ENCODE measurements around the gene DNMT3A.
"Not testable (repeated sequence)": the region's sequence is repeated elsewhere in the genome, so short reads cannot be mapped to it uniquely, and the experiment has no call there.

DNMT3A gene

GRCh38 chr2:25237764-25238163 is 104.0 kb downstream of the DNMT3A start:
- no peak for DNase-seq (ENCODE audit: low read depth in 2 of 2)

GRCh38 chr2:25236736-25237135 is 105.0 kb downstream of the DNMT3A start:
- DNase-seq (ENCODE audit: low read depth in 2 of 2): no peak

GRCh38 chr2:25234738-25235137 is 107.0 kb downstream of the DNMT3A start:
- DNase-seq (ENCODE audit: low read depth in 2 of 2): no peak

GRCh38 chr2:25233916-25234605 is 107.7 kb downstream of the DNMT3A start:
- no peak for DNase-seq (ENCODE audit: low read depth in 2 of 2)

GRCh38 chr2:25232248-25232825 is 109.4 kb downstream of the DNMT3A start:
- no peak for DNase-seq (ENCODE audit: low read depth in 2 of 2)

GRCh38 chr2:25230948-25231311 is 110.8 kb downstream of the DNMT3A start:
- DNase-seq (ENCODE audit: low read depth in 2 of 2): no peak

- DNase-seq (ENCODE audit: low read depth in 2 of 2): no peak
Observed at GRCh38 chr2:25230198-25230947, 111.4 kb downstream of the DNMT3A start.

- DNase-seq (ENCODE audit: low read depth in 2 of 2): no peak
Observed at GRCh38 chr2:25229279-25230197, 112.2 kb downstream of the DNMT3A start.

GRCh38 chr2:25228848-25229278 is 112.9 kb downstream of the DNMT3A start:
- DNase-seq (ENCODE audit: low read depth in 2 of 2): peak in 1 of 2 experiments; percentile 50

- no peak for DNase-seq (ENCODE audit: low read depth in 2 of 2)
Observed at GRCh38 chr2:25227576-25227975, 114.1 kb downstream of the DNMT3A start.

GRCh38 chr2:25226827-25227226 is 114.9 kb downstream of the DNMT3A start:
- no peak for DNase-seq (ENCODE audit: low read depth in 2 of 2)

GRCh38 chr2:25222477-25223121 is 119.1 kb downstream of the DNMT3A start:
- no peak for DNase-seq (ENCODE audit: low read depth in 2 of 2)

- no peak for DNase-seq (ENCODE audit: low read depth in 2 of 2)
Observed at GRCh38 chr2:25221579-25221978, 120.1 kb downstream of the DNMT3A start.

- no peak for DNase-seq (ENCODE audit: low read depth in 2 of 2)
Observed at GRCh38 chr2:25220313-25220712, 121.4 kb downstream of the DNMT3A start.

GRCh38 chr2:25219621-25220020 is 122.1 kb downstream of the DNMT3A start:
- no peak for DNase-seq (ENCODE audit: low read depth in 2 of 2)

- DNase-seq (ENCODE audit: low read depth in 2 of 2): no peak
Observed at GRCh38 chr2:25218100-25218499, 123.6 kb downstream of the DNMT3A start.

GRCh38 chr2:25215948-25216679 is 125.6 kb downstream of the DNMT3A start:
- peak; percentile 61 to 65 for DNase-seq (ENCODE audit: low read depth in 2 of 2)

GRCh38 chr2:25215232-25215631 is 126.5 kb downstream of the DNMT3A start:
- DNase-seq (ENCODE audit: low read depth in 2 of 2): no peak

GRCh38 chr2:25213229-25213628 is 128.5 kb downstream of the DNMT3A start:
- no peak for DNase-seq (ENCODE audit: low read depth in 2 of 2)

GRCh38 chr2:25210923-25211322 is 130.8 kb downstream of the DNMT3A start:
- not testable (repeated sequence) for DNase-seq (ENCODE audit: low read depth in 2 of 2)

- no peak for DNase-seq (ENCODE audit: low read depth in 2 of 2)
Observed at GRCh38 chr2:25207078-25207545, 134.6 kb downstream of the DNMT3A start.

Data from fibroblast of skin of left biceps (primary cell).